Measurements from ENCODE around the gene NRARP. TPM values are rescaled to one million over a fixed set of nuclear protein-coding genes. Genes with fewer than 3 reads are reported as not detected.

NRARP gene
- total RNA-seq, 1 experiment from 2014 or later: 0.12 TPM

DNA sequence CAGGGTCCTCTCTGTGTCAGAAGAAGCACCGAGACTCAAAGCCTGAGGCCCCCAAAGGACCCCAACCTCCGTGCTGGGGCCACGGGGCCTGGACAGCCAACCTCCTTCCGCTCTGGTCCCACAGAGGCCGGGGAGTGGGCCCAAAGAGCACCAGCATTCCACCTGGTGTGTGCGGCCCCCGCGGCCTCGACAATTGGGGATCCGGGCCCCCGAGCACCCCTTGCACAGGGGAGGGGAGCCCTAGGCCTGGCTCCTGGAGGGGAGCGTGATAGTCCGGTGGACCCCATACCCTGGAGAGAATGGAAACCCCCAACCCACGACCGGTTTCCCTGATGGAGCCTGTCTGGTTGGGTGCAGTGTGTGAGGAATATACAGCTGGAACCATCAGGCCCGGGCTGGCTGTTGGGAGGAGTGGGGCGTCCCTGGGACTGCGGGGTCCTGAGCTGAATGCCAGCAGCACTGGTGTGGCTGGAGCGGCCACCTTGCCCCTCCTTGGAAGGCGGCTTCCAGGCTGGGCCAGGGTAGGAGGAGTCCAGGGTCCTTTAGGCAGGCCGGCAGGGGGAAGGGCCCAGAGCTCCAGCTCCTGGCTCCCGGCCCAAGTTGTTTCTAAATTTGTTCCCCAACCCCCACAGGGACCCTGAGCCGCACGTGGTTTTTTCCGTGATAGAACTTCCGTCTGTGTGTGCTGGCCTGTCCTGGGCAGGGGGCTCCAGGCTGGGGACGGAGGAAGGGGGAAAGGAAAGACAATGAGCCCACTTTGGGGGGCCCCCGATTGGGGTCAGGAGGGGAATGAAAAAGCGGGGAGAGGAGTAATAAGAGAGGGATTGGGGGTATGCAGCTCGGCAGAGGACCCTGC, 25.4 kb downstream of the NRARP start:
- DNase-seq (ENCODE audit: low read depth): no peak

DNA sequence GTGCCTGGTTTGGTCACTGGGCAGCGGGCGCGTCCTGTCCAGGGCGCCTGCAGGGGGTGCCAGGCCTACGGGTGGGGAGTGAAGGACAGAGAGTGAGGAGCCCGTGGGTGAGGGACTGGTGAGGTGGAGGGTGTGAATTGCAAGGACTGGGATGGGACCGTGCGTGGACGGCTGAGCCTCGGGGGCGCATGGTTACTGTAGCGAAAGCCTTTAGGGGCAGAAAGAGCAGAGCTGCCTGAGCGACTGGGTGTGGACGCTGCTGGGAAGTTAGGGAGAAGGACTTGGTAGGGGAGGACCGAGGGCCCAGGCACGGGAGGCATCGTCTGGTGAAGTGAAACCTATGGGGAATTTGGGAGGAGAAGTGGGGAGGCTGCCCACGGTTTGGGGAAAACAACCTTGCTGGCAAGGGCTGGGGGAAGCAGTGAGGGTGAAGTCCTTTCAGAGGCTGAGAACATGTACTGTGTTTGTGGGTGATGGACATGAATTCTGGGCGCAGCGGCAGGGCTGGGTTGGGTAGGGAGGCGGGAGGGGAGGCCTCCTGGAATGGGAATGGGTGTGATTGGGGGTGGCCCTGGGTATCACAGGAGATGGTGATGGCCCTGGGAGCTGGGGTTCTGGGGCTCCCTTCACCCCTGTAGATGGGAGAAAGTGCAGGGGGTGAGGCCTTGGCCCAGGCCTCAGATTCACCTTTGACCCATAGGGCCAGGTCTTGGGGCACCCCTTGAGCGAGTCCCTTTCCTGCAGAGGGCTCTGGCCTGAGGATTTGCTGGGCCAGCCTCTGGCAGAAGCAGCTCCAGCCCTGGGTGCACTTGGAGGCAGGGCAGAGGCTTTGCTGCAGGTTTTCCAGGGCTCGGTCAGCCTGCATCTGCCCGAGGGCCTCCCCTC, 26.2 kb downstream of the NRARP start:
- DNase-seq (ENCODE audit: low read depth): no peak

DNA sequence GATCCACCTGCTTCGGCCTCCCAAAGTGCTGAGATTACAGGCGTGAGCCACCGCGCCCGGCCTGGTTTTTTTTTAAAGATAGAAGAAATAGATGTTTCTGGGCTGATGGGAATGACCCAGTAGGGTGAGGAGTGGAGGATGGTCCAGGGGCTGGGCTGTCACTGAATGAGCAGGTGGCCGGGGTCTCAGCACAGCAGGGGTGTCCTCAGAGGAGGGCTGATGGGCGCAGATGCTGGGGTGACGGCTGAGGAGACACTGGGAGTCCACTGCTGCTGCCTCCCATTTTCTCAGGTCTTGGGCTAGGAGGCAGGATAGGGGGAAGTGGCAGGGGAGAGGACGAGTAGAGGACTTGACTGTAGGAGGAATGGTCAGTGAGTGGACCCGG, 26.9 kb downstream of the NRARP start:
- DNase-seq (ENCODE audit: low read depth): no peak

DNA sequence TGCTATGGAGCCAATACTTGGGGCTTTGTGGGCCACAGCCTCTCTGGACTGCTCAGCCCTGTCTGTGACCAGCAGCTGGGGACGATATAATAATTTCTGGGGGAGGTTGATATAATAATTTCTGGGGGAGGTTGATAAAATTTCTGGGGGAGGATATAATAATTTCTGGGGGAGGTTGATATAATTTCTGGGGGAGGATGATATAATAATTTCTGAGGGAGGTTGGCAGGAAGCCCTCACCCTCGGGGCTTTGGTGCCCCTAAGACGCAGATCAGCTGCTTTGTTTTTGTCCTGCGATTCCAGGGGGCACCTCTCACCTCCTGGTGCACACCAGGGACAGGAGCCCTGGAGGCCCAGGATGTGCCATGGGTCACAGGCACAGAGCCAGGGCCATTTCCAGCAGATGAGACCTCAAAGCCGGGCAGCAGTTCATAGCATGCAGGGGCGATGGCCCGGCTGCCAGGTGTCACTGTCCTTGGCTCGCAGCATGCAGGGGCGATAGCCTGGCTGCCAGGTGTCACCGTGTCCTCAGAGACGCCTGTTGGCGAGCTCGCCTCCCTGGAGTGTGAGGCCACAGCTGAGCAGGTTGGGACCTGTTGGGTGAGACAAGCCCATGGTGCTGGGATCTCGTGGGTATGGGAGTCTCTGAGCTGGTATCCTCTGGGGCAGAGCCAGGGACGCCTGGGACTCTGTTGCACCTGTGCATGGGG, 28.3 kb downstream of the NRARP start:
- no peak for DNase-seq (ENCODE audit: low read depth)

GRCh38 chr9:137273095-137273490, 29.0 kb downstream of the NRARP start:
- DNase-seq (ENCODE audit: low read depth): no peak

- DNase-seq (ENCODE audit: low read depth): no peak
Measured at GRCh38 chr9:137272241-137273094, 29.6 kb downstream of the NRARP start.

GRCh38 chr9:137271696-137272076, 30.4 kb downstream of the NRARP start:
- DNase-seq (ENCODE audit: low read depth): no peak

DNA sequence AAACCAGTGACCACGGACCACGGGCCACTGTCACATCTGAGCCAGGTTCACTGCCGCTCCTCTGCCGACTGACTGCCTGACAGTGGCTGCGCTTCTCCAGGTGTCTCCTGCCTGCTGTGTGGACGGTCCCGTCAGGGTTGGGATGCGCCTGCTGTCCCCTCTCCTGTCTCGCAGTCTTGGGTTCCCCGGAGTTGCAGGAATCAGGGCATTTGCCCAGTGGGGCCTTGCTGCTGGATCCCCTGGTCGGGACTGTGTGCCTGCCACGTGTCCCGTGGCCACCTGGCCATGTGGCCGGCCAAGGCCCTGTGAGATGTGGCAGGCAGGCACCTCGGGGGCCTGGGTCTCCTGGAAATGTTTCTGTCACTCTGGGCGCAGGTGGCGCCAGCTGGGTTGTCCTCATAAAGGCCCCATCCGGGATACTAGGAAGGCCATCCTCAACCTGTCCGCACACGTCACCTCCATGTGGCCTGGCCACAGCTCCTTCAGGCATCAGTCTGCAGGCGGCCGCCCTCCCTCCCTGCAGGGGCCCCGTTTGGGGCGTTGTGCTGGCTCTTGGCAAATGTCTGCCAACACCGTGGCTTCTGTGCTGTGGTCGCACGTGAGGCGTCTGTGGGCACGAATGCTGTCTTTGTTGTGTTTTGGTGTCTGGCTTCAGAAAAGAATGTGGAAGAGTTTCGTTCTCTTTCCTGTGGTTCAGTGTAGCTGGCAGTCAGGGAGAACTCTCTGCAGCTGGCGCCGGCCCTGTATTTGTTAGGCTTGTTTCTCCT, 31.0 kb downstream of the NRARP start:
- DNase-seq (ENCODE audit: low read depth): no peak

GRCh38 chr9:137269231-137269772, 32.8 kb downstream of the NRARP start:
- peak; percentile 14 for DNase-seq (ENCODE audit: low read depth)

DNA sequence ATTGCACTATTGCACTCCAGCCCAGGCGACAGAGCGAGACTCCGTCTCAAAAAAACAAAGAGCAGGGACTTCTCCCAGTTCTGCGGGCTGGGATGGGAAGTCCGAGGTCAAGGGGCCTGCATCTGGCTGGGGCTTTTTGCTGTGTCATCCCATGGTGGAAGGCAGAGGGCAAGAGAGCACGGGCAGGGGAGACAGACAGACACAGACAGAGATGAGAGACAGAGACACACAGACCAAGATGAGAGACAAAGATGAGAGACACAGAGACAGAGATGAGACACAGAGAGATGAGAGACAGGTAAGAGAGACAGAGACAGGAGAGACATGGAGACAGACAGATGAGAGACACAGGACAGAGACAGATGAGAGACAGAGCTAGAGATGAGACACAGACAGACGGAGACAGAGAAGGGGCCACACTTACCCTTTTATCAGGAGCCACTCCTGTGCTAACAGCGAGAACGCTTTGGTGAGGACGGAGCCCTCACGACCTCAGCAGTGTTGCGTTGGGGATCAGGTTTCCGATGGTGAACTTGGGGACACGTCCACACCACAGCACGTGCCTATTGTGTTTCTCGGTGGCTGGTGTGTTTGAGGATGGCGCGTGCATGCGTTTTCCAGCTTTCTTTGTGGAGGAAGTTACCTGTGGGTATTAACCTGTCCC, 33.4 kb downstream of the NRARP start:
- DNase-seq (ENCODE audit: low read depth): no peak

DNA sequence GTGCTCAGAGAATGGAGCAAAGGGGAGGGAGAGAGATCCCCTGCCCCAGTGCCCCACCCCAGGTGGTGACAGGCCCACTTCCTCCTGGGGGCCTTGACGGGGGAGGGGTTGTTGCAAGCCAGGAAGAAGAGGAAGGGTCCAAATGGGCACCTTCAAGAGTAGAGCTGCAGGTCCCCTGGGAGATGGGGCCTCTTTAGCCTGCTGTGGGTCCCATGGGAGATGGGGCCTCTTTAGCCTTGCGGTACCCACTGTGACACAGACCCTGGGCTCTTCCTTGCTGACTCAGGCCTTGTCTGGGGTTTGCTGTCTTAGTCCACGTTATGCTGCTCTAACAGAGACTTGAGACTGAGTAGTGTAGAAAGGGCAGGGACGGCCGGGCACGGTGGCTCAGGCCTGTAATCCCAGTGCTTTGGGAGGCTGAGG, 34.1 kb downstream of the NRARP start:
- no peak for DNase-seq (ENCODE audit: low read depth)

DNA sequence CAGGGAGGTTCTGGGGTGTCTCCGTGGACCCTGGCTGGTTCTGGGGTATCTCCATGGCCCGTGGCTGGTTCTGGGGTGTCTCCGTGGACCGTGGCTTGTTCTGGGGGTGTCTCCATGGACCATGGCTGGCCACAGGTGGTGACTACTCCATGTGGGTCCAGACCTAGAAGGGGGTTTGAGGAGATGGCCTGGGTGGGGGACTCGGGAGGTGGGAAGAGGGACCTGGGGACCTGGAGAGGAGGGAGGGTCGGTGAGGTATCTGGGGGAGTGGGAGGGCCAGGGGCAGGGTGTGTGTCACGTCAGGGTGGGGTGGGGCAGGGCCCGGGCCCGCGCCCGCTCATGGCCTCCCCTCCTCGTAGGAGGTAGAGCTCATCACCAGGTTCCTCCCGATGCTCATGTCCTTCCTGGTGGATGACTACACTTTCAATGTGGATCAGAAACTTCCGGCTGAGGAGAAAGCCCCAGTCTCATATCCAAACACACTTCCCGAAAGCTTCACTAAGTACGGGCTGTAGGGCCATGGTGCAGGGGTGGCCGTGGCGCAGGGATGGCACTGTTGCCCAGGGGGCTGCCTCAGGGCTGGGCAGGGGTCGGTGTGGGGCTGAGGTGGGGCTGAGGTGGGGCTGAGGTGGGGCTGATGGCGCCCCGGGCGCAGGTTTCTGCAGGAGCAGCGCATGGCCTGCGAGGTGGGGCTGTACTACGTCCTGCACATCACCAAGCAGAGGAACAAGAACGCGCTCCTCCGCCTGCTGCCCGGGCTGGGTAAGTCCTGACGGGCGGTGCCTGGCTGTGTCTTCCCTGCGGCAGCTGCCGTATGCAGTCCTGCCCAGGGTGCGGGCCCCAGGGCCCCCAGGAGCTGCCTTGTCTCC, 35.3 kb downstream of the NRARP start:
- DNase-seq (ENCODE audit: low read depth): no peak

- DNase-seq (ENCODE audit: low read depth): no peak
Measured at GRCh38 chr9:137266162-137266527, 35.9 kb downstream of the NRARP start.

- DNase-seq (ENCODE audit: low read depth): no peak
Measured at GRCh38 chr9:137265496-137266161, 36.4 kb downstream of the NRARP start.

- DNase-seq (ENCODE audit: low read depth): no peak
Measured at GRCh38 chr9:137264067-137264466, 38.0 kb downstream of the NRARP start.

DNA sequence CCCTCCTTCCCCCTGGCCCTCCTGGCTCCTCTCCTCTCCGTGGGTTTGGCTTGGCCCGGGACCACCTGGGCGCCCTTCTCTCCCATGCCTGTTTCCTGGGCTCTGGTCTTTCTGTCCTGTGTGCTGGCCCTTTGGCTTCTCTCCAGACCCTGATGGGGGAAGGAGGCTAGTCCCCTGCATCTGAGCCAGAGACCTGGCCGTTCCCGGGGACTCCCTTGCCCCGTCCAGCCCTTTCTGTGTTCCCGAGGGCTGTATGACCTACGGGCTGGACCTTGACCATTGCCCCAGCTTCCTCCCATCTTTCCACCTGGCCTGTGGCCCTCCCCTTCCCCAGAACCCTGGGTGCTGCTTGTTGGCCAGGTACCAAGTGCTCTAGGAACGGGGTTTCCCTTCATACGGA, 38.6 kb downstream of the NRARP start:
- no peak for DNase-seq (ENCODE audit: low read depth)

GRCh38 chr9:137262909-137263285, 39.2 kb downstream of the NRARP start:
- DNase-seq (ENCODE audit: low read depth): no peak
